HepG2 (cell line): ENCODE measurements around the gene PSMB2. TPM values are rescaled to one million over a fixed set of nuclear protein-coding genes. Genes with fewer than 3 reads are reported as not detected.

Experiments
- ATAC-seq: fragments of 200-7000 bp; cut with Tn5 transposase; 3 replicates; pipeline ENCODE4 v1.9.1; 2020; ENCODE audit warnings: mild to moderate bottlenecking, moderate library complexity
- BruUV-seq: library from RNA; stranded (reverse); fragments of 400-500 nt; replicated peaks from 2 replicates; lab custom pipeline; 2021; lab: Mats Ljungman, UMichigan
- CTCF ChIA-PET: fragments of 300-600 bp; formaldehyde crosslinking; extraction: SDS; loops from one replicate; lab custom pipeline; 2021; ENCODE audit warnings: low total read pairs, inconsistent platforms, low intra/inter-chr PET ratio; lab: Yijun Ruan, JAX
- POLR2A ChIA-PET: fragments of 350-600 bp; sonication (Branson Sonifier 250); formaldehyde crosslinking; loops from one replicate; lab custom pipeline; 2020; ENCODE audit warnings: antibody characterized with exemption, inconsistent platforms; lab: Yijun Ruan, JAX
- DNase-seq: peaks from one replicate; pipeline ENCODE4 v3.0.0-alpha.2; 2015; ENCODE audit warnings: low spot score
- FAIRE-seq: peaks from 3 replicates; lab custom pipeline; 2011; peaks lifted over from hg19 to GRCh38; lab: Jason Lieb, UNC
- H2AFZ ChIP-seq: one replicate; pipeline ENCODE4 v1.6.1; 2011; ENCODE audit warnings: low read length, inconsistent platforms
- H3K27ac ChIP-seq: fragments of 300-600 bp; 3 replicates; pipeline ENCODE4 v1.8.0; 2011; ENCODE audit warnings: mixed run types, mild to moderate bottlenecking, mixed read lengths, low read length, inconsistent platforms; ENCODE audit not compliant: insufficient read depth; ENCODE audit errors: extremely low read length
- H3K27me3 ChIP-seq, 2 experiments: fragments of 200-600 bp in 1 of 2; 2 replicates in 1 of 2; 3 replicates in 1 of 2; pipeline versions ENCODE4 v1.6.0 to v1.8.0; 2011; ENCODE audit warnings: low read length in 2 of 2, mild to moderate bottlenecking in 2 of 2, moderate library complexity in 2 of 2, inconsistent platforms in 1 of 2; ENCODE audit not compliant: insufficient read depth in 2 of 2, control insufficient read depth in 1 of 2
- H3K36me3 ChIP-seq, 2 experiments: fragments of 200-600 bp in 1 of 2; replicated peaks in 1 of 2; 2 replicates in 1 of 2; 3 replicates in 1 of 2; pipeline versions ENCODE4 v1.5.1 to v1.8.0; 2011; ENCODE audit warnings: low read length in 2 of 2, inconsistent platforms in 1 of 2; ENCODE audit not compliant: insufficient read depth in 2 of 2, control insufficient read depth in 1 of 2
- H3K4me1 ChIP-seq: 2 replicates; pipeline ENCODE4 v1.5.1; 2012; ENCODE audit warnings: low read length, inconsistent platforms; ENCODE audit not compliant: insufficient read depth
- H3K4me2 ChIP-seq: 2 replicates; pipeline ENCODE4 v1.6.0; 2011; ENCODE audit warnings: low read depth, low read length, inconsistent platforms
- H3K4me3 ChIP-seq, 3 experiments: fragments of 200-600 bp in 1 of 3; sonication (generic), shearing (Covaris generic) in 1 of 3; replicated peaks in 1 of 3; 2 replicates each; pipeline ENCODE4 v1.5.1; 2011 to 2016; ENCODE audit warnings: low read length in 3 of 3, inconsistent platforms in 2 of 3, low read depth in 2 of 3, mild to moderate bottlenecking in 2 of 3, control low read depth in 1 of 3, mixed read lengths in 1 of 3; ENCODE audit not compliant: insufficient read depth in 1 of 3
- H3K79me2 ChIP-seq: one replicate; pipeline ENCODE4 v1.6.1; 2011; ENCODE audit warnings: low read length, inconsistent platforms; ENCODE audit not compliant: insufficient read depth
- H3K9ac ChIP-seq: 2 replicates; pipeline ENCODE4 v1.6.0; 2011; ENCODE audit warnings: mild to moderate bottlenecking, low read depth, low read length, inconsistent platforms; ENCODE audit not compliant: insufficient read depth
- H3K9me3 ChIP-seq: 2 replicates; pipeline ENCODE4 v1.5.1; 2012; ENCODE audit warnings: mild to moderate bottlenecking, low read length
- H4K20me1 ChIP-seq: 2 replicates; pipeline ENCODE4 v1.6.0; 2011; ENCODE audit warnings: inconsistent platforms, mild to moderate bottlenecking, low read length, moderate library complexity; ENCODE audit not compliant: insufficient read depth
- GATAD2A ChIP-seq: IDR thresholded peaks from 2 replicates; pipeline ENCODE4 v1.6.1; 2016
- HDAC2 ChIP-seq: sonication (generic); formaldehyde crosslinking; IDR thresholded peaks from 2 replicates; pipeline ENCODE4 v1.4.0; 2020; ENCODE audit warnings: missing genetic modification reagents
- HOXA9 ChIP-seq: sonication (generic); formaldehyde crosslinking; IDR thresholded peaks from 2 replicates; pipeline ENCODE4 v1.8.1; 2022; ENCODE audit warnings: missing genetic modification reagents, mild to moderate bottlenecking, moderate library complexity, borderline replicate concordance
- MAFG ChIP-seq: sonication (generic); formaldehyde crosslinking; IDR thresholded peaks from 2 replicates; pipeline ENCODE4 v1.5.1; 2020; ENCODE audit warnings: mild to moderate bottlenecking, missing genetic modification reagents
- MAZ ChIP-seq, 2 experiments: sonication (generic) in 1 of 2; formaldehyde crosslinking in 1 of 2; IDR thresholded peaks; 2 replicates each; pipeline versions ENCODE4 v1.5.0 to v1.6.1; 2012 to 2020; ENCODE audit warnings: low read depth in 2 of 2, mild to moderate bottlenecking in 2 of 2, borderline replicate concordance in 1 of 2, improper control_type of control experiment in 1 of 2, low read length in 1 of 2, missing genetic modification reagents in 1 of 2, moderate library complexity in 1 of 2
- NCOA1 ChIP-seq: sonication (generic); formaldehyde crosslinking; IDR thresholded peaks from 2 replicates; pipeline ENCODE4 v1.9.0; 2021; ENCODE audit warnings: missing genetic modification reagents
- NCOR1 ChIP-seq: fragments of 200-600 bp; sonication (generic); IDR thresholded peaks from 2 replicates; pipeline ENCODE4 v1.7.0; 2017; ENCODE audit warnings: antibody characterized with exemption, low read length, borderline replicate concordance
- NFKB2 ChIP-seq: sonication (generic); formaldehyde crosslinking; IDR thresholded peaks from 2 replicates; pipeline ENCODE4 v1.4.0; 2020; ENCODE audit warnings: missing genetic modification reagents, borderline replicate concordance
- POLR2G ChIP-seq: fragments of 200-400 bp; formaldehyde crosslinking; IDR thresholded peaks from 2 replicates; pipeline ENCODE4 v1.6.1; 2018; ENCODE audit warnings: mild to moderate bottlenecking, low read depth, low read length, moderate library complexity
- SETDB1 ChIP-seq: sonication (generic); formaldehyde crosslinking; IDR thresholded peaks from 2 replicates; pipeline ENCODE4 v1.5.1; 2020; ENCODE audit warnings: missing genetic modification reagents, mild to moderate bottlenecking, borderline replicate concordance
- SMYD3 ChIP-seq: sonication (generic); formaldehyde crosslinking; IDR thresholded peaks from 2 replicates; pipeline ENCODE4 v1.8.1; 2023; ENCODE audit warnings: mild to moderate bottlenecking, missing genetic modification reagents
- SOX5 ChIP-seq: IDR thresholded peaks from 2 replicates; pipeline ENCODE4 v1.6.1; 2016; ENCODE audit warnings: borderline replicate concordance
- ZBTB42 ChIP-seq: sonication (generic); formaldehyde crosslinking; IDR thresholded peaks from 2 replicates; pipeline ENCODE4 v1.5.0; 2020; ENCODE audit warnings: mild to moderate bottlenecking, missing genetic modification reagents
- ZNF230 ChIP-seq: sonication (generic); formaldehyde crosslinking; IDR thresholded peaks from 2 replicates; pipeline ENCODE4 v1.4.0; 2020; ENCODE audit warnings: mild to moderate bottlenecking, missing genetic modification reagents
- ZNF337 ChIP-seq: sonication (generic); formaldehyde crosslinking; IDR thresholded peaks from 2 replicates; pipeline ENCODE4 v1.5.1; 2020; ENCODE audit warnings: missing genetic modification reagents, low read depth, mild to moderate bottlenecking, borderline replicate concordance
- ZNF34 ChIP-seq: sonication (generic); formaldehyde crosslinking; IDR thresholded peaks from 2 replicates; pipeline ENCODE4 v1.4.0; 2020; ENCODE audit warnings: mild to moderate bottlenecking, missing genetic modification reagents, borderline replicate concordance
- ZNF766 ChIP-seq: sonication (generic); formaldehyde crosslinking; IDR thresholded peaks from 2 replicates; pipeline ENCODE4 v1.5.0; 2020; ENCODE audit warnings: missing genetic modification reagents, borderline replicate concordance
- WGBS: methylation state at CpG from one replicate; pipeline ENCODE4 v1.1.6; 2017; ENCODE audit warnings: low lambda C conversion rate; 5-methylcytosine and 5-hydroxymethylcytosine counted together
- in situ Hi-C: cut with HindIII; loops from 2 replicates; pipeline ENCODE4 v1.10.0; 2017; ENCODE audit warnings: low pct_unique_long_range_greater_than_20kb; ENCODE audit not compliant: extremely low pct_ligation_motif_present
- intact Hi-C: fragments of 100-400 bp; cut with micrococcal nuclease; formaldehyde crosslinking; loops from one replicate; pipeline ENCODE4 v1.10.0; 2022; ENCODE audit not compliant: unreplicated experiment
- polyA plus RNA-seq, 8 experiments: library from polyadenylated mRNA; depleted of rRNA in 3 of 8; stranded (reverse) in 7 of 8; unstranded in 1 of 8; fragments of >200 nt; fragmentation: Illumina TruSeq in 4 of 8; extraction: Trizol in 4 of 8; gene quantifications; 2 replicates each; pipeline versions ENCODE4 v1.2.1 to v1.2.3, GENCODE V29; 2011 to 2016; ENCODE audit warnings: low read depth in 4 of 8, missing spikeins in 1 of 8, mixed read lengths in 1 of 8; ENCODE audit not compliant: insufficient read depth in 1 of 8
- total RNA-seq, 5 experiments: library from RNA; depleted of rRNA; stranded (reverse); fragments of >200 nt; fragmentation: Illumina TruSeq; extraction: Trizol; gene quantifications; 2 replicates each; pipeline ENCODE4 v1.2.3, GENCODE V29; 2016; ENCODE audit warnings: low read depth in 1 of 5
- TF ChIP-seq, protein P1 (sequence below): sonication (generic); formaldehyde crosslinking; IDR thresholded peaks from 2 replicates; pipeline ENCODE4 v1.4.0; 2020; ENCODE audit warnings: missing genetic modification reagents

The PSMB2 gene
- total and polyA plus RNA-seq, 2 of the 13 experiments (the other 11 are each of a cell fraction or from before 2014, with no cell fraction given) = 60.6 to 62.2 TPM

- no peak for TF ChIP-seq SETDB1 (CRISPR knock-in tag)
- TF ChIP-seq ZNF766 (CRISPR knock-in tag) = no peak
- TF ChIP-seq POLR2G = 0 out of 2 replicates have a peak, but pooled peaks have one; percentile 23
- TF ChIP-seq NFKB2 (CRISPR knock-in tag) = no peak
- TF ChIP-seq SOX5 (CRISPR knock-in tag) = no peak
Measured at GRCh38 chr1:35597870-35598269, 43.5 kb downstream of the PSMB2 start (continued).

GRCh38 chr1:35595684-35596083, 45.6 kb downstream of the PSMB2 start:
- no peak overlapping the region for H2AFZ ChIP-seq
- 93% methylated on average over 7 of the region's 7 CpGs for WGBS
- H3K27ac ChIP-seq = no peak overlapping the region
- in situ Hi-C loops = no loop called here
- no peaks in the 10 kb centered on the region for H3K9me3 ChIP-seq
- H4K20me1 ChIP-seq = no peaks in the 10 kb centered on the region
- TF ChIP-seq SMYD3 (CRISPR knock-in tag) = no peak
- TF ChIP-seq, protein P1, sequence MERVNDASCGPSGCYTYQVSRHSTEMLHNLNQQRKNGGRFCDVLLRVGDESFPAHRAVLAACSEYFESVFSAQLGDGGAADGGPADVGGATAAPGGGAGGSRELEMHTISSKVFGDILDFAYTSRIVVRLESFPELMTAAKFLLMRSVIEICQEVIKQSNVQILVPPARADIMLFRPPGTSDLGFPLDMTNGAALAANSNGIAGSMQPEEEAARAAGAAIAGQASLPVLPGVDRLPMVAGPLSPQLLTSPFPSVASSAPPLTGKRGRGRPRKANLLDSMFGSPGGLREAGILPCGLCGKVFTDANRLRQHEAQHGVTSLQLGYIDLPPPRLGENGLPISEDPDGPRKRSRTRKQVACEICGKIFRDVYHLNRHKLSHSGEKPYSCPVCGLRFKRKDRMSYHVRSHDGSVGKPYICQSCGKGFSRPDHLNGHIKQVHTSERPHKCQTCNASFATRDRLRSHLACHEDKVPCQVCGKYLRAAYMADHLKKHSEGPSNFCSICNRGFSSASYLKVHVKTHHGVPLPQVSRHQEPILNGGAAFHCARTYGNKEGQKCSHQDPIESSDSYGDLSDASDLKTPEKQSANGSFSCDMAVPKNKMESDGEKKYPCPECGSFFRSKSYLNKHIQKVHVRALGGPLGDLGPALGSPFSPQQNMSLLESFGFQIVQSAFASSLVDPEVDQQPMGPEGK (CRISPR knock-in tag) = no peak
- TF ChIP-seq NCOR1 = no peak
- no peak for TF ChIP-seq ZBTB42 (CRISPR knock-in tag)
- TF ChIP-seq ZNF230 = no peak
- no peak for TF ChIP-seq ZNF337
- TF ChIP-seq NCOA1 = no peak
- no peak for TF ChIP-seq HOXA9 (CRISPR knock-in tag)
- no peak for TF ChIP-seq HDAC2
- no peak for TF ChIP-seq NFKB2 (CRISPR knock-in tag)
- TF ChIP-seq ZNF34 (CRISPR knock-in tag) = no peak
- no peak for TF ChIP-seq MAFG (CRISPR knock-in tag)
- TF ChIP-seq MAZ (IDR thresholded peaks at IDR 0.05; ENCODE audit: borderline replicate concordance, low read depth, low read length) = no peak
- no peak for TF ChIP-seq MAZ (CRISPR knock-in tag; IDR thresholded peaks at IDR 0.05; ENCODE audit: low read depth)
- TF ChIP-seq GATAD2A (CRISPR knock-in tag) = no peak
- no peak overlapping the region for H3K9ac ChIP-seq
- intact Hi-C loops = no loop called here
- no peaks in the 10 kb centered on the region for H3K27me3 ChIP-seq
- no peak for FAIRE-seq
- no peak for DNase-seq
- no peak for ATAC-seq
- no peak overlapping the region for H3K4me3 ChIP-seq
- peaks cover 0 to 11% of the 10 kb centered on the region in 2 experiments; a peak in 3 of 5 replicates for H3K36me3 ChIP-seq
- BruUV-seq = no TSS peak
- peaks cover 15% of the 10 kb centered on the region for H3K4me1 ChIP-seq
- ChIA-PET CTCF (no interaction called here), POLR2A (no interaction called here)
- no peaks in the 10 kb centered on the region for H3K79me2 ChIP-seq
- no peak overlapping the region for H3K4me2 ChIP-seq
